B cell (primary cell): ENCODE data around the gene ABLIM3. TPM values are rescaled to one million over a fixed set of nuclear protein-coding genes. Genes with fewer than 3 reads are reported as not detected.

Experiments used
- ATAC-seq: fragments of 200-7000 bp; cut with Tn5 transposase; one replicate; pipeline ENCODE4 v1.10.0; 2021; ENCODE audit warnings: low read depth, mild to moderate bottlenecking, moderate number of reproducible peaks, moderate library complexity
- CTCF ChIA-PET: fragments of 350-600 bp; sonication (Branson Sonifier 250); formaldehyde crosslinking; loops from one replicate; lab custom pipeline; 2021; ENCODE audit warnings: antibody characterized with exemption, inconsistent platforms; lab: Charles Lee
- POLR2A ChIA-PET: fragments of 350-600 bp; sonication (Branson Sonifier 250); formaldehyde crosslinking; loops from one replicate; lab custom pipeline; 2021; ENCODE audit warnings: antibody characterized with exemption; lab: Charles Lee
- DNase-seq: peaks from one replicate; pipeline ENCODE4 v3.0.0; 2013
- H2AFZ ChIP-seq: 2 replicates; pipeline ENCODE4 v1.6.1; 2012; ENCODE audit warnings: mild to moderate bottlenecking, low read depth, low read length; ENCODE audit not compliant: insufficient read depth, poor library complexity, severe bottlenecking
- H3K27ac ChIP-seq, 2 donors: 1 replicate in 1 of 2; 2 replicates in 1 of 2; pipeline ENCODE4 v1.5.1; 2012 to 2013; ENCODE audit warnings: low read length in 2 of 2, mild to moderate bottlenecking in 2 of 2, moderate library complexity in 1 of 2
- H3K27me3 ChIP-seq, 4 experiments: fragments of 200-600 bp in 1 of 4; sonication (generic) in 1 of 4; replicated peaks in 1 of 4; 1 replicate in 2 of 4; 2 replicates in 2 of 4; pipeline versions ENCODE4 v1.6.1 to v1.7.0; 2013 to 2016; ENCODE audit warnings: low read length in 3 of 4, mild to moderate bottlenecking in 2 of 4, mixed read lengths in 1 of 4, moderate library complexity in 1 of 4; ENCODE audit not compliant: insufficient read depth in 4 of 4, control insufficient read depth in 3 of 4; ENCODE audit errors: control extremely low read depth in 1 of 4
- H3K36me3 ChIP-seq, 2 experiments: replicated peaks in 1 of 2; 1 replicate in 1 of 2; 2 replicates in 1 of 2; pipeline versions ENCODE4 v1.6.1 to v1.7.1; 2013; ENCODE audit warnings: low read length in 1 of 2; ENCODE audit not compliant: insufficient read depth in 2 of 2, control insufficient read depth in 1 of 2; ENCODE audit errors: control extremely low read depth in 1 of 2, extremely low read depth in 1 of 2
- H3K4me1 ChIP-seq, 2 donors: fragments of 200-600 bp in 1 of 2; sonication (generic) in 1 of 2; 1 replicate in 1 of 2; 2 replicates in 1 of 2; pipeline versions ENCODE4 v1.5.1 to v1.6.1; 2013 to 2017; ENCODE audit warnings: low read length in 2 of 2; ENCODE audit not compliant: control insufficient read depth in 2 of 2, insufficient read depth in 2 of 2
- H3K4me2 ChIP-seq: replicated peaks from 2 replicates; pipeline ENCODE3; 2012; ENCODE audit warnings: mild to moderate bottlenecking, low read depth, low read length; ENCODE audit not compliant: poor library complexity, severe bottlenecking
- H3K4me3 ChIP-seq, 5 experiments: fragments of 200-600 bp in 1 of 5; sonication (generic) in 1 of 5; 1 replicate in 3 of 5; 2 replicates in 2 of 5; pipeline versions ENCODE4 v1.5.1 to v1.7.0; 2011 to 2016; ENCODE audit warnings: low read length in 4 of 5, mild to moderate bottlenecking in 4 of 5, low read depth in 2 of 5, control low read depth in 1 of 5, moderate library complexity in 1 of 5; ENCODE audit not compliant: insufficient read depth in 1 of 5; ENCODE audit errors: control extremely low read depth in 1 of 5, extremely low read depth in 1 of 5
- H3K79me2 ChIP-seq: fragments of 200-600 bp; sonication (generic); one replicate; pipeline ENCODE4 v1.6.0; 2016; ENCODE audit warnings: low read length; ENCODE audit not compliant: control insufficient read depth, insufficient read depth
- H3K9ac ChIP-seq: fragments of 200-600 bp; sonication (generic); 2 replicates; pipeline ENCODE4 v1.6.1; 2017; ENCODE audit warnings: mild to moderate bottlenecking, low read length, moderate library complexity
- H3K9me3 ChIP-seq, 3 donors: one replicate each; pipeline versions ENCODE4 v1.6.1 to v1.7.1; 2013; ENCODE audit warnings: low read length in 2 of 3; ENCODE audit not compliant: control insufficient read depth in 2 of 3, insufficient read depth in 1 of 3; ENCODE audit errors: control extremely low read depth in 1 of 3
- H4K20me1 ChIP-seq: 2 replicates; pipeline ENCODE4 v1.6.0; 2012; ENCODE audit warnings: mild to moderate bottlenecking, low read length; ENCODE audit not compliant: insufficient read depth, control insufficient read depth, poor library complexity, severe bottlenecking
- H3K27ac Mint-ChIP-seq: one replicate; pipeline ENCODE4 v1.8.0; 2021; ENCODE audit warnings: mixed read lengths
- H3K27me3 Mint-ChIP-seq: one replicate; pipeline ENCODE4 v1.8.0; 2021; ENCODE audit warnings: mixed read lengths
- H3K4me1 Mint-ChIP-seq: one replicate; pipeline ENCODE4 v1.8.0; 2021; ENCODE audit warnings: mixed read lengths
- H3K4me3 Mint-ChIP-seq: one replicate; pipeline ENCODE4 v1.8.0; 2021; ENCODE audit warnings: mixed read lengths
- H3K9me3 Mint-ChIP-seq: one replicate; pipeline ENCODE4 v1.8.0; 2022; ENCODE audit warnings: mixed read lengths; ENCODE audit not compliant: insufficient read depth
- EZH2 ChIP-seq: IDR thresholded peaks from 2 replicates; pipeline ENCODE4 v1.6.1; 2012; ENCODE audit warnings: borderline replicate concordance, low read depth, mild to moderate bottlenecking, moderate library complexity, low read length; ENCODE audit not compliant: insufficient read depth, poor library complexity, severe bottlenecking
- WGBS: methylation state at CpG from one replicate; pipeline ENCODE4 v1.1.5; 2013; ENCODE audit warnings: missing lambda C conversion rate; ENCODE audit not compliant: insufficient coverage; 5-methylcytosine and 5-hydroxymethylcytosine counted together
- intact Hi-C: fragments of 100-400 bp; cut with micrococcal nuclease; formaldehyde crosslinking; loops from one replicate; pipeline ENCODE4 v1.10.0; 2022
- polyA plus RNA-seq: library from polyadenylated mRNA; depleted of rRNA; stranded (reverse); fragments of >200 nt; gene quantifications from 2 replicates; pipeline ENCODE4 v1.2.3, GENCODE V29; 2012
- total RNA-seq, 2 donors: library from RNA; stranded (reverse); fragments of 120-200 nt in 1 of 2; gene quantifications; 1 replicate in 1 of 2; 2 replicates in 1 of 2; pipeline versions ENCODE4 v1.2.3 to v1.2.4, GENCODE V29; 2013 to 2022
- TF ChIP-seq, protein P1 (sequence below): fragments of 200-600 bp; IDR thresholded peaks from one replicate; pipeline ENCODE4 v1.8.0; 2022; ENCODE audit warnings: antibody characterized with exemption, mild to moderate bottlenecking

ABLIM3 gene
- total and polyA plus RNA-seq, 2 donors (not counting 1 experiment from before 2014, with no cell fraction given), result not detected

DNA sequence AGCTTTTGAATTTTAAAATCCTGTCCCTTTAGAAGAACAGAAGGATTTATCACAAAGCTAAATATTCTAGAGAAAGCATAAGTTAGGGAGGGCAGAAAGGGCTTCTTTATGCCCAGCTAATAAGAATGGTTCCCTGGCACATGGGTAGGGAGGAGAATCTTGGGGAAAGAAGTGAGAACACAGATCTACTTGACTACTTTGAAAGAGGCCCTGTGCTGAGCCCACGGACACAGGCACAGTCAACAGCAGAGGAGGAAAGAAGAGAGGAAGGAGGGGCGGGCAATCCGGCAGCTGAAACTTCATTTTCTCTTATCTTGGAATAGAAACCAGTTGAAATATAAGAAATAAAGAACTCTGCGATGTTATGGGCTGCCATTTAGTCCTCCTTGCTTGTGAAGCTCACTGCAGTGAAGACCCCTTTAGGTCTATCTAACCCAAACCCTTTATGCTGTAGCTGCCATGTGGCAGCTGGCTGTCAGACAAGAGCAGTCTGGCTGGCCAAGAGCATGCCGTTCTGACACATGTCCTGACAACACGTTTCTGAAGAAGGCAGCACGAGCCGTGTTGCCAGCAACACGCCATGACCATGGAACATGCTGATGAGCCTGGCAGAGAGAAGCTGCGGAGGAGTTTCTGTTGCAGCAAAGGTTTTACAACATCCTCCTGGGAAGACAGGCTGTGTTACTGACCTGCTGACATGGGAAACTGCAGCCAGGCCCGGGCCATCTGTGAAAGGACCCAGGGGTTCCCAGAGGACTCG, 34.2 kb downstream of the ABLIM3 start:
- H2AFZ ChIP-seq, result no peak overlapping the region
- WGBS, result 88% methylated on average over 10 of the region's 12 CpGs
- DNase-seq (no peak), ATAC-seq (no peak)
- TF ChIP-seq EZH2, result no peak
- TF ChIP-seq, protein P1, sequence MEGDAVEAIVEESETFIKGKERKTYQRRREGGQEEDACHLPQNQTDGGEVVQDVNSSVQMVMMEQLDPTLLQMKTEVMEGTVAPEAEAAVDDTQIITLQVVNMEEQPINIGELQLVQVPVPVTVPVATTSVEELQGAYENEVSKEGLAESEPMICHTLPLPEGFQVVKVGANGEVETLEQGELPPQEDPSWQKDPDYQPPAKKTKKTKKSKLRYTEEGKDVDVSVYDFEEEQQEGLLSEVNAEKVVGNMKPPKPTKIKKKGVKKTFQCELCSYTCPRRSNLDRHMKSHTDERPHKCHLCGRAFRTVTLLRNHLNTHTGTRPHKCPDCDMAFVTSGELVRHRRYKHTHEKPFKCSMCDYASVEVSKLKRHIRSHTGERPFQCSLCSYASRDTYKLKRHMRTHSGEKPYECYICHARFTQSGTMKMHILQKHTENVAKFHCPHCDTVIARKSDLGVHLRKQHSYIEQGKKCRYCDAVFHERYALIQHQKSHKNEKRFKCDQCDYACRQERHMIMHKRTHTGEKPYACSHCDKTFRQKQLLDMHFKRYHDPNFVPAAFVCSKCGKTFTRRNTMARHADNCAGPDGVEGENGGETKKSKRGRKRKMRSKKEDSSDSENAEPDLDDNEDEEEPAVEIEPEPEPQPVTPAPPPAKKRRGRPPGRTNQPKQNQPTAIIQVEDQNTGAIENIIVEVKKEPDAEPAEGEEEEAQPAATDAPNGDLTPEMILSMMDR, result no peak
- no peak overlapping the region for H3K27ac Mint-ChIP-seq
- H3K4me1 ChIP-seq, result no peaks in the 10 kb centered on the region
- H3K4me1 Mint-ChIP-seq, result no peaks in the 10 kb centered on the region
- intact Hi-C loops, result no loop called here
- no peak overlapping the region for H3K4me3 Mint-ChIP-seq
- no peaks in the 10 kb centered on the region for H3K9me3 Mint-ChIP-seq
- peaks cover 0 to 3% (median 0%) of the 10 kb centered on the region in 3 donors for H3K9me3 ChIP-seq
- ChIA-PET CTCF (no interaction called here), POLR2A (no interaction called here)
- no peaks in the 10 kb centered on the region for H3K36me3 ChIP-seq
- no peaks in the 10 kb centered on the region for H4K20me1 ChIP-seq
- H3K4me2 ChIP-seq, result no peak overlapping the region
- H3K9ac ChIP-seq, result no peak overlapping the region
- H3K27me3 ChIP-seq, result peaks cover 0 to 6% (median 2%) of the 10 kb centered on the region in 4 experiments
- no peak overlapping the region for H3K27ac ChIP-seq
- no peaks in the 10 kb centered on the region for H3K79me2 ChIP-seq
- H3K4me3 ChIP-seq, result no peak overlapping the region
- peaks cover 23% of the 10 kb centered on the region for H3K27me3 Mint-ChIP-seq

DNA sequence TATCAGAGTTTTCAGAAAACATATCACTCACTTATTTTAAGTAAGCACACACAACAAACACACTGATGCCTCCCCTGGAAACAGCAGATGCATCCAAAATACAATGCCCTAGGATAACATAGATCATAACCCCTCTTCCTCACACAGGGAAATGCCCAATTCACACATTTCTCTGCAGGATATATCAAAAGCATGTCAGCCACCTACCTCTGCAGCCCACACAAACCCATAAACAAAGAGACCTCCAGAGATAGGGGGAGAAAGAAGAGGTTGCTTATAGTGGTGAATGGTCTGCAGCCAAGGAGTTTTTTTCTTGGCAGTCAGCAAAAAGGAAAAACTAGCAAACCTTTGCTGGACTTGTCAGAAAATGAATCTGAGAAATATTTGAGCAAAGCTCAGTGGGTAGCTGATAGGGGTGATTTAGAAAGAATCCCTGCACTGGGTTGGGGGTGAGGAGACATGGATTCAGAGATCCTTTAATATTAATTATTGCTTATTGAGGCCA, 36.1 kb downstream of the ABLIM3 start:
- no peaks in the 10 kb centered on the region for H4K20me1 ChIP-seq
- ChIA-PET CTCF (no interaction called here), POLR2A (no interaction called here)
- DNase-seq, result no peak
- intact Hi-C loops, result no loop called here
- H3K27me3 Mint-ChIP-seq, result peaks cover 26% of the 10 kb centered on the region
- H3K4me1 Mint-ChIP-seq, result no peaks in the 10 kb centered on the region
- H3K27ac ChIP-seq, result no peak overlapping the region
- no peaks in the 10 kb centered on the region for H3K4me1 ChIP-seq
- H3K4me3 ChIP-seq, result no peak overlapping the region
- no peak overlapping the region for H3K4me2 ChIP-seq
- no peak overlapping the region for H2AFZ ChIP-seq
- H3K9me3 ChIP-seq, result peaks cover 0 to 3% (median 0%) of the 10 kb centered on the region in 3 donors
- no peaks in the 10 kb centered on the region for H3K9me3 Mint-ChIP-seq
- no peak overlapping the region for H3K4me3 Mint-ChIP-seq
- H3K36me3 ChIP-seq, result no peaks in the 10 kb centered on the region
- ATAC-seq, result no peak
- H3K27me3 ChIP-seq, result no peaks in the 10 kb centered on the region
- TF ChIP-seq EZH2, result no peak
- TF ChIP-seq, protein P1, result no peak
- H3K27ac Mint-ChIP-seq, result no peak overlapping the region
- H3K9ac ChIP-seq, result no peak overlapping the region
- no peaks in the 10 kb centered on the region for H3K79me2 ChIP-seq
